SK-N-MC (cell line): ENCODE results near the gene CDC73.
"Not testable (repeated sequence)": the region's sequence is repeated elsewhere in the genome, so short reads cannot be mapped to it uniquely, and the experiment has no call there.

Source experiments
- EZH2 ChIP-seq: fragments of 200-600 bp; sonication (generic); IDR thresholded peaks from one replicate; pipeline ENCODE4 v1.6.1; 2017; ENCODE audit warnings: antibody characterized with exemption
- POLR2AphosphoS5 ChIP-seq: IDR thresholded peaks from 2 replicates; pipeline ENCODE4 v1.6.1; 2012; ENCODE audit warnings: mild to moderate bottlenecking, low read depth, low read length, borderline replicate concordance

DNA sequence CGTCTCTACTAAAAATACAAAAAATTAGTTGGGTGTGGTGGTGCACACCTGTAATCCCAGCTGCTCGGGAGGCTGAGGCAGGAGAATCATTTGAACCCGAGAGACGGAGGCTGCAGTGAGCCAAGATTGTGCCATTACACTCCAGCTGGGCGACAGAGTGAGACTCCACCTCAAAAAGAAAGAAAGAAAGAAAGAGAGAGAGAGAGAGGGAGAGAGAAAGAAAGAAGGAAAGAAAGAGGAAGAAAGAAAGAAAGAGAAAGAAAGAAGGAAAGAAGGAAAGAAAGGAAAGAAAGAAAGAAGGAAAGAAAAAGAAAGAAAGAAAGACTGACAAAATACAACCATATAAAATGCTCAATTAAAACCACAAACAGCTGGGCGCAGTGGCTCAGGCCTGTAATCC lies 4.7 kb upstream of the CDC73 start:
- TF ChIP-seq EZH2, POLR2AphosphoS5: not testable (repeated sequence)
